ENCODE results near the gene ZNF445. TPM values are rescaled to one million over a fixed set of nuclear protein-coding genes. Genes with fewer than 3 reads are reported as not detected.

ZNF445 gene
- total RNA-seq, 3 donors from 2014 or later = 10.0 to 26.4 (median 16.8) TPM

DNA sequence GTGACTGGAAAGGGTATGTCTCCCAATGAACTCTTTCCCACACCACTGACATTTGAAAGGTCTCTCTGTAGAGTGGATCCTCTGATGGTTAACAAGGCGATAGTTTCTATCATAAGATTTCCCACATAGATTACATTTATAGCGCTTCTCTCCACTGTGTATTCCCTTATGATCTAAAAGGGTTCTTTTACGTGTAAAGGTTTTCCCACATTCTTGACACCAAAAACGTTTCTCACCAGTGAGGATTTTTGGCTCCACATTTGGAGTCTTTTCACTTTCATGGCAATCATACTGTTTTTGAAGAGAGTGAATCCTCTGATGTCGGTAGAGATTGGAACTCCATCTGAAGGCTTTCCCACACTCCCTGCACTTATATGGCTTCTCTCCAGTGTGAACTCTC lies 30.5 kb downstream of the ZNF445 start:
- Histone ChIP-seq H3K36me3 (ENCODE audit: low read depth) (peaks cover 14% of the 10 kb centered on the region), H3K4me3 (no peak overlapping the region), H3K9me3 (peaks cover 4% of the 10 kb centered on the region), H3K4me1 (ENCODE audit: low read depth) (no peaks in the 10 kb centered on the region)
- TF ChIP-seq CTCF (IDR thresholded peaks at IDR 0.05) = no peak
- intact Hi-C loops (cut with DNase I, micrococcal nuclease) = no loop called here
- ATAC-seq (no peak), DNase-seq (no peak)

- Histone ChIP-seq H3K36me3 (ENCODE audit: low read depth) (peaks cover 14% of the 10 kb centered on the region), H3K4me3 (no peak overlapping the region), H3K9me3 (peaks cover 4% of the 10 kb centered on the region), H3K4me1 (ENCODE audit: low read depth) (peaks cover 1% of the 10 kb centered on the region)
- no peak for TF ChIP-seq CTCF (IDR thresholded peaks at IDR 0.05)
- intact Hi-C loops (cut with DNase I, micrococcal nuclease) = no loop called here
- DNase-seq (no peak), ATAC-seq (no peak)
These were observed 31.7 kb downstream of the ZNF445 start for GRCh38 chr3:44445786-44446185.

DNA sequence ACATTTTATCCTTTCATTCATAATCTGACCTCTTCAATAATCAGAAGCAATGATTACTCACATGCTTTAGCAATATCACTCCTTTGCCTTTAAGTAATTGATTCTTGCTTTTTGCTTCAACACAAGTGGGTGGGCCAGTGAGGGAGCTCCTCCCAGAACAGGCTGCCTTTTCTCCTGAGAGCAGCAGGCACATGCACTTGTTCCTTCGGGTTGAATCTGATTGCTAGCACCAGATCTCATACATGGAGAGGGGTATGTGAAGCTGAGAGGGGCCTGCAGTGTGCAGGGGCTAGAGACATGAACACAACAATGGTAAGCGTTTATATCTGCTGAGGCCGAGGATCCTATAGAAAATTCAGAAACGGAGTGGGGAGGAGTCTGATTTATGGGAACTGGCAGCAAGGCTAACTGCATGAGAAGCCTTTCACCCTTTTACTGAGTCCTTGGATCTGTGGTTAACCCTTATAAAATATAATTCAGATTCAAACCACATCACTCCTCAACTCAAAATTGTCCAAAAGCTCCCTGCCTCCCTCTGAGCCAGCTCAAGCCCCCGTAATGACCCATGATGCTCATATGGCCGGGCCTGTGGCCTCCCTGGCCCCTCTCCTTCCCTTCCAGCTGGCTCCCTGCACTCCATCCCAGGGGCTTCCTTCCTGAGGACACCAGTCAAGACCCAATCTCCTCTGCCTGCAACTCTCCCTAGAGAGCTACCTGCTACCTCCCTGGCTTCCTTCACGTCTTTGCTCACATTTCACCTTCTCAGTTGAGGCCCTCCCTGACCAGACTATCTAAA lies 32.4 kb downstream of the ZNF445 start:
- intact Hi-C loops (cut with DNase I, micrococcal nuclease) = no loop called here
- DNase-seq (no peak), ATAC-seq (no peak)
- peaks cover 8% of the 10 kb centered on the region for H3K4me1 ChIP-seq (ENCODE audit: low read depth)
- no peak for TF ChIP-seq CTCF (IDR thresholded peaks at IDR 0.05)
- peaks cover 14% of the 10 kb centered on the region for H3K36me3 ChIP-seq (ENCODE audit: low read depth)
- no peak overlapping the region for H3K4me3 ChIP-seq
- peaks cover 4% of the 10 kb centered on the region for H3K9me3 ChIP-seq

DNA sequence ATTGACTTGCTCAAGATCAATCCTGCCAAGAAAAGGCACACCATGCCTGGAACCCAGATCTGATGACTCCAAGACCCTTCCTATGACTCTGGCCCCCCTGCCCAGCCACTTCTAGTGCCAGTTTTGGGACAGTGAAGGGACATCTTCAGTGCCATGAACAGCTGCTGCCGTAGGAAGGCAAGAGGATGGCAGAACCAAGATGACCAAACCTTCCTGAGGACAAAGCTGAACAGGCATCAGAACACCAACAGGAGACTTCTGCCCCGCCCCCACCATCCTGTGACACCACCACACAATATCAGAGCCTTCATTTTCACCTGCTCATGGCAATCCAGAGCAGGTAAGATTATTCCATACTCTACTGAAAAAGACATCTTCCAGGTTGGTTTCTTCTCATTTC lies 33.0 kb downstream of the ZNF445 start:
- ATAC-seq = no peak

DNA sequence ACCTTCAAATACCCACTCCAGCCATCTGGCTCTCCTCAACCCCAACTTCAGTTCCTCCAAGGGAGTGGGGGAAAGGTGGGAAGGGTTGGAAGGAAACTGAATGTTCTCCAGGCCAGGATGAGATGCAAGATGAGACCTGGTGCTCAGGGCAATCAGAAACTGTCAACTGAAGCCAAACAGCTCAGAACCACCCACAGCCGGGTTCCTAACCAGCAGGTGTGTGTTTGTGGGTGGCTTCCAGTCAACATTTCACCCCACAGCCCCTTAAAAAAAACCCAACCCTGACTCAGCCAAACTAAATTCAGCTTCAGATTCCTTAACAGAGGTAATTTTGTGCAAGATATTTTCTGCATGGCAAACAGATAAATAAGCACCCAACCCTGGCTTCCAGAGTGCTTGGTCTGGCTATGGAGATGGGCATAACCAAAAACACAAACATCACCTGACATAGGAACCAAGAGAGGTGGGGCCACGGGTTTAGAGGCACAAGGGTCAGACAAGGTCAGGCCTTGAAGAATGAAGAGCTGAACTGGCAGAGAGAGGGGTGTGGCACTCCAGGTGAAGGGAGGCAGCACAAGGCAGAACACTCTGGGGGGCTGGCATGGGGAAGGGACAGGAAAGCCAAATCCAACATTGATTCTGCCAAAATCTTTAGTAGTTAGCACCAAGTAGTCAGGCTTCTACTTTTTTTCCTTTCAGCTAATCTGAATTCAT lies 34.7 kb downstream of the ZNF445 start:
- ATAC-seq (no peak), DNase-seq (no peak)
- Histone ChIP-seq H3K4me3 (no peak overlapping the region), H3K4me1 (ENCODE audit: low read depth) (peaks cover 21% of the 10 kb centered on the region), H3K9me3 (no peaks in the 10 kb centered on the region), H3K36me3 (ENCODE audit: low read depth) (peaks cover 2% of the 10 kb centered on the region)
- no peak for TF ChIP-seq CTCF (IDR thresholded peaks at IDR 0.05)
- intact Hi-C loops (cut with DNase I, micrococcal nuclease) = no loop called here

More for the DNA sequence above, 33.0 kb downstream of the ZNF445 start:
- DNase-seq = no peak
- peaks cover 14% of the 10 kb centered on the region for H3K36me3 ChIP-seq (ENCODE audit: low read depth)
- no peak for TF ChIP-seq CTCF (IDR thresholded peaks at IDR 0.05)
- intact Hi-C loops (cut with DNase I, micrococcal nuclease) = no loop called here
- H3K4me3 ChIP-seq = no peak overlapping the region
- peaks cover 15% of the 10 kb centered on the region for H3K4me1 ChIP-seq (ENCODE audit: low read depth)
- H3K9me3 ChIP-seq = peaks cover 4% of the 10 kb centered on the region
